Uterus (tissue), 4 donors: ENCODE measurements around the gene RAPGEF5. TPM values are rescaled to one million over a fixed set of nuclear protein-coding genes. Genes with fewer than 3 reads are reported as not detected.

ENCODE experiments used
- DNase-seq, 2 donors: peaks; one replicate each; pipeline ENCODE4 v3.0.0-alpha.2; 2019 to 2020
- H3K27ac ChIP-seq, 2 donors: fragments of 200-600 bp; sonication (generic); 1 replicate in 1 of 2; 2 replicates in 1 of 2; pipeline ENCODE4 v1.5.1; 2016 to 2018
- H3K27me3 ChIP-seq, 2 donors: fragments of 200-600 bp; sonication (generic); one replicate each; pipeline ENCODE4 v1.5.1; 2018 to 2019; ENCODE audit warnings: control low read depth in 1 of 2
- H3K36me3 ChIP-seq, 2 donors: fragments of 200-600 bp; sonication (generic); one replicate each; pipeline ENCODE4 v1.5.1; 2019; ENCODE audit warnings: control low read depth in 1 of 2
- H3K4me1 ChIP-seq, 2 donors: fragments of 200-600 bp; sonication (generic); one replicate each; pipeline ENCODE4 v1.5.1; 2018 to 2019; ENCODE audit warnings: control low read depth in 1 of 2
- H3K4me3 ChIP-seq, 2 donors: fragments of 200-600 bp; sonication (generic); 1 replicate in 1 of 2; 2 replicates in 1 of 2; pipeline ENCODE4 v1.5.1; 2018 to 2019; ENCODE audit warnings: mild to moderate bottlenecking in 1 of 2
- H3K9me3 ChIP-seq, 2 donors: fragments of 200-600 bp; sonication (generic); one replicate each; pipeline ENCODE4 v1.5.1; 2019; ENCODE audit warnings: control low read depth in 1 of 2
- POLR2A ChIP-seq, 2 donors: fragments of 450-650 bp; IDR thresholded peaks; one replicate each; pipeline ENCODE4 v1.6.1; 2016; ENCODE audit warnings: antibody characterized with exemption in 2 of 2, mild to moderate bottlenecking in 1 of 2, moderate library complexity in 1 of 2
- intact Hi-C: fragments of 100-400 bp; cut with DNase I; formaldehyde crosslinking; loops from one replicate; pipeline ENCODE4 v1.15.1; 2023; ENCODE audit warnings: low total_unique reads
- total RNA-seq, 4 donors: library from RNA; depleted of rRNA in 3 of 4; stranded (reverse); fragments of >200 nt in 3 of 4; gene quantifications; one replicate each; pipeline versions ENCODE4 v1.1.0 to v1.2.4, GENCODE V29; 2014 to 2023
- TF ChIP-seq, protein P1 (sequence below), 4 experiments: fragments of 200-600 bp in 2 of 4; fragments of 450-650 bp in 2 of 4; sonication (generic) in 2 of 4; IDR thresholded peaks; one replicate each; pipeline ENCODE4 v1.5.1; 2016 to 2019; ENCODE audit warnings: antibody characterized with exemption in 4 of 4, mild to moderate bottlenecking in 2 of 4, moderate library complexity in 1 of 4
- donor health status: DM: yes; HTN: yes; CAD: no.

Gene RAPGEF5
- total RNA-seq, 4 donors from 2014 or later: 44.7 to 124 (median 55.1) TPM

DNA sequence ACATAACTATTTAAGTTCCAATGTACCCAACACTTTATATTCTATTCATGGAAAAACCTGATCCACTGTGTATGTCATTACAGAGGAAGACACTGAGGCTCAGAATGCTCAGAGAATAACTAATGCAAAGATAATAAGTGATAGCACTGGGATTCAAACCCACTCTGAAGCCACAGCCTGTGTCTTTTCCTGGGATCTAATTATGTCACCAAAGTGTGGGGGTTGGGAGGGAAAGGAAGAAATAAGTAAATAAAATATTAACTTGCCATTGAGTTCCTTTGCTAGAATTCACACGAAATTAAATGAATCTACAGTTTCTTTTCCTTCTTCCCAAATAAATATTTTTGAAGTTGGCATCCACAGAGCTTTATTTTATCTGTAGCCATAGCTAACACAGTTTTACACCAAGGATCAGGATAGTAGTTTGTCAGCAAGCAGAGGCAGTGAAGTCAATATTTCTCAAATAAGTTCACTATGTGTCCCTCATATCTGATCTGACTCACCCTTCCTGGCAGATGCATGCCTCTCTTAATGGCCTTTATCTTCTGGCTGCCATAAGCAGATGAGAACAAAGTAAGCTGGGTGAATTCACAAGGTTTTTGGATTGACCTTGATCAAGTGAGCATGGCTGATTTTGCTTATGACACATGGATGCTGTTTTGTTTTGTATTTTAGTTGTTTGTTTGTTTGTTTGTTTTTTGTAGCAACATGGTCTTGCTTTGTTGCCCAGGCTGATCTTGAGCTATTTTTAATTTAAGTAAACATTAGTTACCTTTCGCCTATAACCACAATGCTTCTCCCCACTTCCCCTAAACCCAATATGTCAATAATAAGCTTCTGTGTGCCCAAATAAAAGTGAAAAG, 6.3 kb downstream of the RAPGEF5 start:
- intact Hi-C loops: no loop called here
- H3K4me3 ChIP-seq: no peak overlapping the region
- no peak for DNase-seq
- TF ChIP-seq POLR2A (IDR thresholded peaks at IDR 0.05): no peak
- TF ChIP-seq, protein P1, sequence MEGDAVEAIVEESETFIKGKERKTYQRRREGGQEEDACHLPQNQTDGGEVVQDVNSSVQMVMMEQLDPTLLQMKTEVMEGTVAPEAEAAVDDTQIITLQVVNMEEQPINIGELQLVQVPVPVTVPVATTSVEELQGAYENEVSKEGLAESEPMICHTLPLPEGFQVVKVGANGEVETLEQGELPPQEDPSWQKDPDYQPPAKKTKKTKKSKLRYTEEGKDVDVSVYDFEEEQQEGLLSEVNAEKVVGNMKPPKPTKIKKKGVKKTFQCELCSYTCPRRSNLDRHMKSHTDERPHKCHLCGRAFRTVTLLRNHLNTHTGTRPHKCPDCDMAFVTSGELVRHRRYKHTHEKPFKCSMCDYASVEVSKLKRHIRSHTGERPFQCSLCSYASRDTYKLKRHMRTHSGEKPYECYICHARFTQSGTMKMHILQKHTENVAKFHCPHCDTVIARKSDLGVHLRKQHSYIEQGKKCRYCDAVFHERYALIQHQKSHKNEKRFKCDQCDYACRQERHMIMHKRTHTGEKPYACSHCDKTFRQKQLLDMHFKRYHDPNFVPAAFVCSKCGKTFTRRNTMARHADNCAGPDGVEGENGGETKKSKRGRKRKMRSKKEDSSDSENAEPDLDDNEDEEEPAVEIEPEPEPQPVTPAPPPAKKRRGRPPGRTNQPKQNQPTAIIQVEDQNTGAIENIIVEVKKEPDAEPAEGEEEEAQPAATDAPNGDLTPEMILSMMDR (IDR thresholded peaks at IDR 0.05): no peak
- H3K27me3 ChIP-seq: no peaks in the 10 kb centered on the region
- no peaks in the 10 kb centered on the region for H3K36me3 ChIP-seq
- no peaks in the 10 kb centered on the region for H3K9me3 ChIP-seq
- no peaks in the 10 kb centered on the region for H3K4me1 ChIP-seq
- H3K27ac ChIP-seq: no peak overlapping the region

DNA sequence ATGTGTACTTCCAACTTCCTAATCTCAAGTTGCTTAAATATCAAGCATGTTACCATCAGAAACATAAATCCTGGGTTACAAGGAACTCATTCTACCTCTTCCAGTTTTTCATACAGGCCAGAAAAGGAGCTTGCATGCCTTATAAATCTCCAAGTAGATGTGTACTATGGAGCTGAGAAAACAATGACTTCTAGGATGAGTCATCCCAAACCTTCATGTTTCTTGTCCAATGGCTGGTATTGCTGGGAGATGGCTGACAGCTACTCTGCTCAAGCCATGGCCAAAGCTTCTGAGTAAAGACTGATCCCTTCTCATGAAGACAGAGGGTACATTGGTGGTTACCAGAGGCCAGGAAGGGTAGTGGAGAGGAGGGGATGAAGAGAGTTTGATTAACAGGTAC, 8.6 kb downstream of the RAPGEF5 start:
- Histone ChIP-seq H3K27ac (no peak overlapping the region), H3K9me3 (no peaks in the 10 kb centered on the region), H3K27me3 (no peaks in the 10 kb centered on the region), H3K36me3 (no peaks in the 10 kb centered on the region), H3K4me3 (no peak overlapping the region), H3K4me1 (no peaks in the 10 kb centered on the region)
- no peak for TF ChIP-seq POLR2A (IDR thresholded peaks at IDR 0.05)
- TF ChIP-seq, protein P1 (IDR thresholded peaks at IDR 0.05): no peak
- DNase-seq: no peak
- intact Hi-C loops: no loop called here

DNA sequence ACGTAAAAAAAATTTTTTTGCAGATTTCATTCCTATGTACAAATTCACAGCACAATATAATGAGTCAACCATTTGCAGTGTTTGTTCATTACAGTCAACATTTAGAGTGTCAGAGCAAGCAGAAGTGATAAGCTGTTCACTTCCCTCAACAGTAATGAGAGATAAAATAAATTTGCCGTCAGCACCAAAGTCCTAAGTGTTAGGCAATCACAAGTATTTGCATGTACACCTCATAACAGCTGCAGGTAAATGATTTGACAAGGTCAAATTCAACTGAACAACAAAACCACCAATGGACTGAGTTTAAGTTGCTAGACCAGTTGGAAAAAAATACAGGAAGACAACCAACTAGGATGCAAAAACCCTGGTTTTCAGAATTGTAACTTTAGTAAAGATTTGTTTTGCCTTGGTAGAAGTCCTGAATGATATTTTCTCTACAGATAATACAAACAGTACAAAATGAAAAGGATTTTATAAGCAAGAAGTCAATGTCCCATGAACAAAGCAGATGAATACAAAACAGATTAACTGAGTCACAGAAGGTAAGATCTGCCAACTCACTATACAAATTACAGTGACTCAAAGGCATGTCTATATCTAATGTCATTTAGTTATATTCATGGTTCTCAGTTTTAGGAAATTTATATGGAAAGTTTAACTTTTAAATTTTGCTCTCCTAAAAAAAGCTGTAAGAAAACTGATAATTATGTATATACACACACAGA, 10.4 kb downstream of the RAPGEF5 start:
- no peak overlapping the region for H3K27ac ChIP-seq
- TF ChIP-seq POLR2A (IDR thresholded peaks at IDR 0.05): no peak
- TF ChIP-seq, protein P1 (IDR thresholded peaks at IDR 0.05): no peak
- H3K4me3 ChIP-seq: no peak overlapping the region
- H3K36me3 ChIP-seq: no peaks in the 10 kb centered on the region
- no peaks in the 10 kb centered on the region for H3K4me1 ChIP-seq
- no peak for DNase-seq
- no peaks in the 10 kb centered on the region for H3K9me3 ChIP-seq
- no peaks in the 10 kb centered on the region for H3K27me3 ChIP-seq
- intact Hi-C loops: no loop called here

DNA sequence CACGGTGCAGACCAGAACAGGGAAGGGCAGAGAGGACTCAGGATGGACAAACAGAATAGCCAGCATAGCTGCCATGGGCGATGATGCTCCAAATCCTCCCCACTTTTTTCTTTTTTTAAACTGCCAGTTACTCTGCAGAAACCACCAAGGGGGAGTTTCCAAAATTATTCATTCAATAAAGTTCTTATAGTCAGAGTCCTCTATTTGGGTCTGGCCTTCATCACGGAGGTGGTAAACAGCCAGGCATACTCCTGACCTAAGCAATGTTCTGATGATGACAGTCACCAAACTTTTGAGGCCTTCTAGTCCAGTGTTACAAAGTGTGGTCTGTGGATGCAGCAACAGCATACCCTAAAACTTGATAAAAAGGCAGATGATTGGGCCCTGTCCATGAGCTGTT, 12.3 kb downstream of the RAPGEF5 start:
- Histone ChIP-seq H3K4me3 (no peak overlapping the region), H3K9me3 (no peaks in the 10 kb centered on the region), H3K27me3 (no peaks in the 10 kb centered on the region), H3K36me3 (no peaks in the 10 kb centered on the region), H3K27ac (no peak overlapping the region), H3K4me1 (no peaks in the 10 kb centered on the region)
- DNase-seq: no peak
- TF ChIP-seq, protein P1 (IDR thresholded peaks at IDR 0.05): no peak
- TF ChIP-seq POLR2A (IDR thresholded peaks at IDR 0.05): no peak
- intact Hi-C loops: no loop called here

DNA sequence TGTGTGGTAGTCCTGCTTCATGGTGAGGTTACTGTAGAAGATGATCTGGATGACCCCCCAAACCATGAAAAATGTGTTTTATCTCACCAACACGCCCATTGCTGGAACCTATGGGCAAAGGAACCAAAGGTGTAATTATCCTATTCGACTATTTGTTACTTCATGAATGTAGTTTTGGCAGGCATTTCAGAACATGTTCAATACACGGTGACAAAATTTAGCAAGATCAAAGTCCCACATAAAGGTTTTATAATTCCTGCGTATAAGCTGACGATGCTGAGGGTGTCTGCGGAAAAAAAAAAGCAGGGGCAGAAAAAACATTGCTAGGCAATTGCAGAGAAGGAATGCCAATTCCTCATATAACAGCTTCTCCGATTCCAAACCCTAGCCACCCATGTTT, 13.3 kb downstream of the RAPGEF5 start:
- intact Hi-C loops: no loop called here
- Histone ChIP-seq H3K27ac (no peak overlapping the region), H3K27me3 (no peaks in the 10 kb centered on the region), H3K4me3 (no peak overlapping the region), H3K4me1 (no peaks in the 10 kb centered on the region), H3K9me3 (no peaks in the 10 kb centered on the region), H3K36me3 (no peaks in the 10 kb centered on the region)
- TF ChIP-seq, protein P1 (IDR thresholded peaks at IDR 0.05): no peak
- no peak for TF ChIP-seq POLR2A (IDR thresholded peaks at IDR 0.05)
- DNase-seq: no peak
